Activated CD4-positive, CD25-positive, alpha-beta regulatory T cell (primary cell): ENCODE data around the gene POLR2H.
A peak's percentile ranks its signal among the peaks of the same experiment; 100 is the strongest.
"Not testable (repeated sequence)": the region's sequence is repeated elsewhere in the genome, so short reads cannot be mapped to it uniquely, and the experiment has no call there.

Experiments
- DNase-seq, 4 experiments: peaks; one replicate each; lab custom pipeline; 2025; lab: John Stamatoyannopoulos, UW

The POLR2H gene

DNA sequence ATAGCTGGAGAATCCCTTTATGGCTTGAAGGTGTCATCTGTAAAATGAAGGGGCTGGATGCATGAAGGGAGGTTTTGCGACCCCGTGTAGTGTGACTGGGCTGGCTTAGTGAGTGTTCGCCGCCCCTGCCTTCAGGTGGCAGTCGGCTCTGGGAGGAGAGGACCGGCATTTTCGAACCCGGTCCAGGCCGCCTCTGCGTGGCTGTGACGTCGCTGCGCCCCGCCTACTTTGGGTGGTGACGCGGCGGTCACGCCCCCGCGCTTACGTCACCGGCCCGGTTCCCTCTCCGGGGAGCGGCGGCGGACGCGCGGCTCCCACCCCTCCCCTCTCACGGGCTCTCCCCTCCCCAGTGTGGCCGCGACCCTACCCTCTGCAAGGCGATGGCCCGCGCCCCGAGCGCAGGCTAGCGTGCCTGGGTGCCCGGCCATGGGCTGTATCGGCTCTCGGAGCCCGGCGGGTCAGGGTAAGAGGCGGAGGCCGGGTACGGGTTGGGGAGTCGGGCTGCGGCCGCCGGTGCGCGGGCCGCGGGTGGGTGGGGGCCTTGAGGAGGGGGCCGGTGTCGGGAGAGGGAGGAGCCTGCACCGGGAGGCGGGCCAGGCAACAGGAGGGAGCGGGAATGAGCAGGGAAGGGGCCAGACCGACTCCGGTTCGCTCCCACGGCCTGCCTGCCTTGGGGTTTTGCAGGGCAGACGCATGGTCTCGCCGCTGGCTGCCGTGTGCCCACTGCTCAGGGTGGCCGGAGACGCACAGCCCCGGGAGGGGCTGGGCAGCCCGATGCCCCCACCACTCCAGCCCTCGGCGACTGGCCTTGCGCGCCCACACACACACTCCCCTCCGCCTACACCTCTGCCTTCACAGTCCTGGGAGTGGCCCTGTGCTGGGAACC is 25.6 kb upstream of the POLR2H start:
- DNase-seq: peak; percentile 72 to 78 (median 75)

DNA sequence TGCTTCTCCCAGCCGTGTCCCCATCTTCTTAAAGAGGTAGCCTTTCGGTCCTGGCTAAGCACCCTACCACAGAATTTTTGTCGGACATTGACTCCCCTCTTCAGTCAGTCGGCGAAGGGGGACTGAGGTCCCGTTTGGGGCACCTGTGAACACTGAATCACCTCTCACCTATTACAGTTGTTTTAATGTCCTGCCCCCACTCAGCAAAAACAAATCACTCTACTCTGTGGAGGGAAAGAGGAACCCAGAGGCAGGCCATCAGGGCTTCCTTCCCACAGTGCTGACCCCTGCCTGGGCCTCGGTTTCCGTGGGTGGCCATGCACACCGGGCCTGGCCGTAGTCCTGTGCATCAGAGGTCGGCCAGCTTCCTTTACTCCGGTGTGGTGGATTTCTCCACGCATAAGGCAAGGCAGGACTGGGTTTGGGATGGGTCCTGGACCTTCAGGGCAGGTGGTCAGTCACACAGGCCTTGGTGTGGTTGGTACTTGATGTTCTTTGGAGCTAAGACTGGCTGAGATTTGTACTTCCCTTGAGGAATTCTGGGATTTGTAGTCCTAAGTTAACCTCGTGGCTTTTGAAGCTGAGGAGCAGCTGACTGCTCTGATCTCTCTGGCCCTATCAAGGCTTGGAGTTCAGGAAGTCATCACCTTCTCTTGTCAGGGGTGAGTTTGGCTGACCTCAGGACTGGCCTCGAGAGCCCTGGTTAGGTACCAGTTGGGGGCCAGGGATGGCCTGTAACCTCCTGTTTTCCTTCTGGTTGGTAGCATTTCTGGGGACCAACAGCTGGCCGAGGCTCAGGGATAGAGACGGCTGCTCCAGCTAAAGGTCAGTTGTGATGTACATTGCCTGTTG is 24.7 kb upstream of the POLR2H start:
- no peak for DNase-seq

DNA sequence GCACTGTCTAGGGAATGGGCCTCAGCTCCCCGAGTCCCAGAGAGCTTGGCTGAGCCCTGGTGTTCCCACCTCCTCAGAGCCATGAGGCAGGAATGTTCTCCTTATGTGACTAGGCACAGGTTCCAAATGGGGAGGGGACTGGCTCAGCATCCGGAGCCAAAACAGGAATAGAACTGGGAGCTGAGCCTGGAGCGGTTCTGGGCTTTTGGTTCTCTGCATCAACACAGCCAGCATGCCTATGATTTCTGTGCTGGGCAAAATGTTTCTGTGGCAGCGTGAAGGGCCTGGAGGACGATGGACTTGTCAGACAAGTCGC is 24.2 kb upstream of the POLR2H start, which contains the start of gene FAM131A:
TSS of gene FAM131A (plus strand) at position 202 of the 316 bp plus-strand sequence. CDS start at position 233, 31 bp downstream.
- no peak for DNase-seq

DNA sequence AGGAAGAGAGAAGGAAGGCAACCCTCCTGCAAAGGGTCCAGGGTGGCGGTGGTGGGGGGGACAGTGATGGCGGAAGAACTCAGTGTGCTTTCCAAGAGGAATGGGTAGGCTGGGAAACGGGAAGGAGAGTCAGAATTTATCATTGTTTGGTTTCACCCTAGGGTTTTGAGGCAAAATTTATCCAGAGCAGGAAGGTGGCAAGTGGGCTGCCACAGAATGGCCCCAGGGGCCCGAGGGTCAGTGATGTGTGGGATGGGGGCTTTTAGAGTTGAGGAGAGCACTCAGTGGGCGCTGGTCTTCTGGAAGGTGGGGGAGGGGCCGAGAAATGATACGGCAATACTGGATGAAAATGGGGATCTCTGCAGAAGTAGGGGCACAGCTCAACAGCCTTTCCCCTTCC is 23.5 kb upstream of the POLR2H start:
- DNase-seq: no peak

DNA sequence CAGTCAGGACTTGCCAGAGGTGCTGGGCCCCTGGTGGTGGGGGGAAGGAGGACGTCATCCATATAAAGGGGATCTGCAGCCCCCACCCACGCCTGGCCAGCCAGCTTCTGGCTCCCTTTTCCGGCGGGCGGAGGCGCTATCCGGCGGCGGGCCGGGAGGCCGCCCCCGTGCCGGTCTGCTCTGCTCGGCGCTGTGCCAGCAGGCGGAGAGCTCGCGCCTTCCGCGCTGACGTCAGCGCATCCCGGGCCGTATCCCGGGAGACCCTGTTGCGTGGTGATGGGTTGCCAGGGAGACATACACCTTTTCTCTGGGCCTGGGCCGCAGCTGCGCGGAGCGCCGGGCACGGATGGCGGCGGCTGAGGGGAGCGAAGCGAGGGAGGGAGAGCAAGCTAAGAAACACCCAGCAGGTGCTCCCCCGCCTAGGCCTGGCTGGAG is 23.0 kb upstream of the POLR2H start:
- DNase-seq: no peak

DNA sequence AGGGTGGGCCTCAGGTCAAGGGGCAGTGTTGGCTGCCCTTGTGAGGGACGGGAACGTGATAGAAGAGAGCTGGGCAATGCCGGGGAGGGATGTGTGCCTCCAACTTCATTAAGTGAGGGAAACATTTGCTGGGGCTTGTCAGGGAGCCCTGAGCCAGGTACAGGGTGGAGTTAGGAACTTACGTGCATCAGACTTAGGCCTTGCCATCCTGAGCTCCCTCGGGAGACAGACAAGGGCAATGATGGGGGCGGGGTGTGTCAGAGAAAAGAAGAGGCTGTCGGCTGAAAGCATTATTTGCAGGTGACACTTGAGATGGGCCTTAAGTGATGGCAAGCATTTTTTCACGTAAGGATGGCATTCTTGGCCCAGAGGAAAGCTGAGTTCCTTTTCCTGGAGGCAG is 22.5 kb upstream of the POLR2H start:
- no peak for DNase-seq

DNA sequence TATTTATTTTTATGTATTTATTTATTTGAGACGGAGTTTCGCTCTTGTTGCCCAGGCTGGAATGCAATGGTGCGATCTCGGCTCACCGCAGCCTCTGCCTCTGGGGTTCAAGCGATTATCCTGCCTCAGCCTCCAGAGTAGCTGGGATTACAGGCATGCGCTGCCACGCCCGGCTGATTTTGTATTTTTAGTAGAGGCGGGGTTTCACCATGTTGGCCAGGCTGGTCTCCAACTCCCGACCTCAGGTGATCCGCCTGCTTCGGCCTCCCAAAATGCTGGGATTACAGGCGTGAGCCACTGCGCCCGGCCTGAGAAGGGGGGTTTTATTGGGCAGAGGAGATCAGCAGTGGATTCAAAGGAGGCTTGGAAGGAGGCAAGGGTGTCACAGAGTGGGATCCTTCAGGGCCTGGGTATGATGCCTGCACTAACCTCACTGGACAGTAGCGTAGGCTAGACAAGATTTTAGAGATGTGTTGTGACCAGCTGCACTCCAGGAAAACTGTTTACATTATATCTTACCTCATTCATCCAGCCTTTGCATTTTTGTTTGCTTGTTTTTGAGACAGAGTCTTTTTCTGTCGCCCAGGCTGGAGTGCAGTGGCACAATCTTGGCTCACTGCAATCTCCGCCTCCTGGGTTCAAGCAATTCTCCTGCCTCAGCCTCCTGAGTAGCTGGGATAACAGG is 21.9 kb upstream of the POLR2H start:
- DNase-seq: not testable (repeated sequence)

DNA sequence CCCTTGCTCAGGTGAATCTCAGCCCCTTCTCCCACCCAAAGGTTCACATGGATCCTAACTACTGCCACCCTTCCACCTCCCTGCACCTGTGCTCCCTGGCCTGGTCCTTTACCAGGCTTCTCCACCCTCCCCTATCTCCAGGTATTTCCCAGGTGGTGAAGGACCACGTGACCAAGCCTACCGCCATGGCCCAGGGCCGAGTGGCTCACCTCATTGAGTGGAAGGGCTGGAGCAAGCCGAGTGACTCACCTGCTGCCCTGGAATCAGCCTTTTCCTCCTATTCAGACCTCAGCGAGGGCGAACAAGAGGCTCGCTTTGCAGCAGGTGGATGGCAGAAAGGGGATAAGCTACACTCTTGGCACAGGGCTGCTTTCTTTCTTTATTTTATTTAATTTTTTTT is 19.6 kb upstream of the POLR2H start:
- no peak for DNase-seq

DNA sequence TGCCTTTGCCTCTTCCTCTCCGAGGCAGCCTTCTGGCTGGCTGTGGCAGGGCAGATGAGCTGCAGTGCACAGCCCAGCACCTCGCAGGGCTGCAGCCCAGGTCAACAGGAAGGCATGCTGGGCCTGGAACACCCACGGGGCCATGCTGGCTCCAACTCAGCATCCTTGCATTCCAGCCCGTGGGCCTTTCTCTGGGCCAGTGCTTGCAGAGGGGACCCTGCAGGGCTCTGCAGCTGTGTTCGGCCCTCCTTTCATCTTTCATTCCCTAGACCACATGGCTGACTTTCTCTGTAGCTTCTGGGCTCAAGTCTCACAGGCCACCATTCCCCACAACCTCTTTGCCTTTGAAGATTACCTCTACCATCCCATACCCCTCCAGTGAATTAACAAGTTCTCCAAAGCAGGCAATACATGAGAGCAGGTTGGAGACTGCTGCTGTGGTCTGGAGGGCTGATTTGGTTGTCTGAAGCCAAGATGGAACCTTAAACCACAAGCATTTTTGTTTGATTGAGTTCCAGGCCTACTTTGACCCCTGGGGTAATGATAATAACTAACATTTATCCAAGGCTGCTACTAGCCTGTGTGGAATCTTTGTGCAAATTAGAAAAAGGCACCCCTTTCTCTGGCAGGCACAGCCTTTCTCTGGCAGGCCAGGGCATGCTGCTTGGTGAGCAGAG is 18.2 kb upstream of the POLR2H start:
- DNase-seq: no peak

DNA sequence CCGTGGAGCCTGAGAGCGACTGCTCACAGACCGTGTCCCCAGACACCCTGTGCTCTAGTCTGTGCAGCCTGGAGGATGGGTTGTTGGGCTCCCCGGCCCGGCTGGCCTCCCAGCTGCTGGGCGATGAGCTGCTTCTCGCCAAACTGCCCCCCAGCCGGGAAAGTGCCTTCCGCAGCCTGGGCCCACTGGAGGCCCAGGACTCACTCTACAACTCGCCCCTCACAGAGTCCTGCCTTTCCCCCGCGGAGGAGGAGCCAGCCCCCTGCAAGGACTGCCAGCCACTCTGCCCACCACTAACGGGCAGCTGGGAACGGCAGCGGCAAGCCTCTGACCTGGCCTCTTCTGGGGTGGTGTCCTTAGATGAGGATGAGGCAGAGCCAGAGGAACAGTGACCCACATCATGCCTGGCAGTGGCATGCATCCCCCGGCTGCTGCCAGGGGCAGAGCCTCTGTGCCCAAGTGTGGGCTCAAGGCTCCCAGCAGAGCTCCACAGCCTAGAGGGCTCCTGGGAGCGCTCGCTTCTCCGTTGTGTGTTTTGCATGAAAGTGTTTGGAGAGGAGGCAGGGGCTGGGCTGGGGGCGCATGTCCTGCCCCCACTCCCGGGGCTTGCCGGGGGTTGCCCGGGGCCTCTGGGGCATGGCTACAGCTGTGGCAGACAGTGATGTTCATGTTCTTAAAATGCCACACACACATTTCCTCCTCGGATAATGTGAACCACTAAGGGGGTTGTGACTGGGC is 16.8 kb upstream of the POLR2H start:
- no peak for DNase-seq

DNA sequence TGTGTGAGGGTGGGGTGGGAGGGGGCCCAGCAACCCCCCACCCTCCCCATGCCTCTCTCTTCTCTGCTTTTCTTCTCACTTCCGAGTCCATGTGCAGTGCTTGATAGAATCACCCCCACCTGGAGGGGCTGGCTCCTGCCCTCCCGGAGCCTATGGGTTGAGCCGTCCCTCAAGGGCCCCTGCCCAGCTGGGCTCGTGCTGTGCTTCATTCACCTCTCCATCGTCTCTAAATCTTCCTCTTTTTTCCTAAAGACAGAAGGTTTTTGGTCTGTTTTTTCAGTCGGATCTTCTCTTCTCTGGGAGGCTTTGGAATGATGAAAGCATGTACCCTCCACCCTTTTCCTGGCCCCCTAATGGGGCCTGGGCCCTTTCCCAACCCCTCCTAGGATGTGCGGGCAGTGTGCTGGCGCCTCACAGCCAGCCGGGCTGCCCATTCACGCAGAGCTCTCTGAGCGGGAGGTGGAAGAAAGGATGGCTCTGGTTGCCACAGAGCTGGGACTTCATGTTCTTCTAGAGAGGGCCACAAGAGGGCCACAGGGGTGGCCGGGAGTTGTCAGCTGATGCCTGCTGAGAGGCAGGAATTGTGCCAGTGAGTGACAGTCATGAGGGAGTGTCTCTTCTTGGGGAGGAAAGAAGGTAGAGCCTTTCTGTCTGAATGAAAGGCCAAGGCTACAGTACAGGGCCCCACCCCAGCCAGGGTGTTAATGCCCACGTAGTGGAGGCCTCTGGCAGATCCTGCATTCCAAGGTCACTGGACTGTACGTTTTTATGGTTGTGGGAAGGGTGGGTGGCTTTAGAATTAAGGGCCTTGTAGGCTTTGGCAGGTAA is 16.0 kb upstream of the POLR2H start:
- DNase-seq: no peak

DNA sequence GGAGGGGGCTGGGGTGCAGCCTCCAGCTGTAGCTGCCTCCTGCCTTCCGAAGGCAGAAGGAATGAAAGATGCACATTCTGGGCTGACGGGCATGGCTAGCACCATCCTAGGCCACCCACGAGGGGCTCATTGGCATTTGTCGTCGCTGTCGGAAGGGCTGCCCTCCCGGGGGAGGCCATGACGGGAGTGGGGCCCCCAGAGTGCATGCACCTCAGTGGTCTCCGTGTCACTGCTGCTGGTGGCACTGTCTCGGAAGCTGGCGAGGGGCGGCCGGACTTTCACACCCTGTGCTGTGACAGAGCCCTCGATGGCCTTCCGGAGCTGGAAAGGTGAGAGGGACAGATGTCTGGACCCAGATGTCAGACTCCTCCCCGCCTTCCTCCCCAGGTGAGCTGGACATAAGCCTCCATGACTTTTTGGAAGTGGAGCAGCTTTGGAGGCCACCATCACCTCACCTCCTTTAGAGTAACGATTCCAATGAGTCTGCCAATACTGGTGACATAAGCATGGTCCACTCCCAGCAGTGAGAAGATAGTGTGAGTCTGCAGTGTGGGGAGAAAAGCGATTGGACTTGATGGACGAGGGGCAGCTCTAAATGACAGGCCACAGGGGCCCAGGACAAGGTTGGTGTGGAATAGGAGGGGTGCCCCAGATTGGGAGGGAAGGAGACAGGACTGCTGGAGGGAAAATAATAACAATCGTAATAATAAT is 14.9 kb upstream of the POLR2H start:
- no peak for DNase-seq

DNA sequence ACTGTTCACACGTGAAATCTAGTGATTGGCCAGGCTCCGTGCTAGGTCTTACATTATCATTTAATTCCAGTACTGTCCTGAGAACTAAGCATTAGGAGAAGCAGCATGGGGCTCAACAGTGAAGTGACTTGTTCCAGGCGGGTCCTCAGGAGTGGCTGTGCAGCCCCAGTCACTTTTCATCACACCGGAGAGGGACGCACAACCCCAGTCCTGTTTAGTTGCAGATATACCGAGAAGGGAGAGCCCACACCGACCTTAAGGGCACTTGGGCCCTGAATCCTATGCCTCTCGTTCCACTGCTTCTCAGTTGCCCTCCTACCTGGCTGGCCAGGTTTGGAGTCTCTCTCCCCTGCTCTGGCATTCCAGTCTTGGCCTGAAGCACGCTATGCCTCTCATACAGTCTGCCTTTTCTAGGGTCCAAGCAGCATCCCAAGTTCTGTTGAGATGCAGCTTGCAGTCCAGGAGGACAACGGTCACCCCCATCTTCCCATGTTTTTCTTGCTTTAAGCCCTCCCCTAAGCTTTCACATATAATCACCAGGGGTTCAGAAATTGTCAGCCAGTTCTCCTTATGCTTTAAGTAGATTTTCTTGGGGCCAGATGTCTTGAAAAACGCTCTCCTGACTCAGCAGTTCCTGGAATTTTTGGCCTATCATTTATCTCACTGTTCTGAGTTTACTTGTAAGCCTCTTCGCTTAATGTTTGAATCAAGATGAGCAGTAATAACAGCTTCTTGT is 14.0 kb upstream of the POLR2H start:
- no peak for DNase-seq

DNA sequence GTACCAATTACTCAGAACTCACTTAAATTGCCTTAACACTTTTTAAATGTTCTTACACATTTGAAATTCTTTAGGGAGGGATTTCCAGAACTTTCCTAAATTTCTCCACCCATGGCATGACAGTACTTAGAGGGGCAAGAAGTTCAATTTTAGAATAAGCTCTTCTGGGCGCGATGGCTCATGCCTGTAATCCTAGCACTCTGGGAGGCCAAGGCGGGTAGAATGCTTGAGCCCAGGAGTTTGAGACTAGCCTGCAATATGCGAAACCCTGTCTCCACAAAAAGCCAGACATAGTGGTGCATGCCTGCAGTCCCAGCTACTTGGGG is 13.5 kb upstream of the POLR2H start:
- no peak for DNase-seq

DNA sequence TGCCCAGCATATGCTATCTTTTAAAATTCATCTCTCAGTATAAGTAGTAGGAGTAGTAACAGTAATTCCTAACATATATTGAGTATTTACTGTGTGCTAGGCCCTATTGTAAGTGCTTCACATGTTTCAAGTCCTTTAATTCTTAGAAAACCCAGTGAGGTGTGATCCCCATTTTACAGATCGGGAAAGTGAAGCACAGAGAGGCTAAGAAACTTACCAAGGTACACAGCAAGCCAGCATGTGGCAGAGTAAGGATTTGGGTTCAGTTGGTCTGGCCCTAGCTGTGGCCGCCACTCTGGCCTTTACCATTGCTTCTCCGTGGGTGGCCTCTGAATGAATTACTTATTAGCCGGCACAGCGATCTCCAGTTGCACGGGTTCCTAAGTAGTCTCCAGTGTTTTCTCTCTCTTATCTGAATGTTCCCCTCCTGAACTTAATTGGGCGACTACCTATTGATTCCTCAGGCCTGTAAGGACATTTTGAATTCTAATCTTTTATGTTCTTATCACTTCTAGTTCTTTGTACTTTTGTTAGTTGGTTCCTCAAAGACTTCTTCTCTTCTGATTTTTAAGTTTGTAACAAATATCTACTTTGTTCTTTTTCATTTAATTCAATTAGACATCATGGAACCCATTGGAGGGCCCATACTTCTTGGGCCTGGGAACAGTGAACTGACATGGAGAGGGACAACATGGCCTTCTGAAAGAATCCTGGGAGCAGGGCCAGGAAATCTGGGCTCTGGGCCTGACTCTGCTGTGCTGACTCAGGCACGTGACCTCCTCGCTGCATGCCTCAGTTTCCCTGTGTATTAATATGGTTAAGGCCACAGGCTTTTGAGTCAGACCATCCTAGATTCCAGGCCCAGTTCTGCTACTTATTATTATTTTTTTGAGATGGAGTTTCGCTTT is 11.7 kb upstream of the POLR2H start:
- DNase-seq: no peak

DNA sequence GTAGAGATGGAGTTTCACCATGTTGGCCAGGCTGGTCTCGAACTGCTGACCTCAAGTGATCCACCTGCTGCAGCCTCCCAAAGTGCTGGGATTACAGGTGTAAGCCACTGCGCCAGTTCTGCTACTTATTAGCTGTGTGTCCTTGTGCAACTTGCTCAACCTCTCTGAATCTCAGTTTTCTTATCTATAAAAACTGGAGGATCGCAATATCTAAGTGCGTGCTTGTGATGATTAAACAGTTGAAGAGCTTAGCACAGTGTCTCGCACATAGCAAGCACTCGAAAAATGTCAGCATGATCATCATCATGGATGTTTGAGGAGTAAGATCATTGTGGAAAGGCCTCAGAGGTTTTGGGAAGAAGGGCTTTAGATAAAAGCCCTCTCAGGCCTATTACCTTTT is 10.9 kb upstream of the POLR2H start:
- no peak for DNase-seq

DNA sequence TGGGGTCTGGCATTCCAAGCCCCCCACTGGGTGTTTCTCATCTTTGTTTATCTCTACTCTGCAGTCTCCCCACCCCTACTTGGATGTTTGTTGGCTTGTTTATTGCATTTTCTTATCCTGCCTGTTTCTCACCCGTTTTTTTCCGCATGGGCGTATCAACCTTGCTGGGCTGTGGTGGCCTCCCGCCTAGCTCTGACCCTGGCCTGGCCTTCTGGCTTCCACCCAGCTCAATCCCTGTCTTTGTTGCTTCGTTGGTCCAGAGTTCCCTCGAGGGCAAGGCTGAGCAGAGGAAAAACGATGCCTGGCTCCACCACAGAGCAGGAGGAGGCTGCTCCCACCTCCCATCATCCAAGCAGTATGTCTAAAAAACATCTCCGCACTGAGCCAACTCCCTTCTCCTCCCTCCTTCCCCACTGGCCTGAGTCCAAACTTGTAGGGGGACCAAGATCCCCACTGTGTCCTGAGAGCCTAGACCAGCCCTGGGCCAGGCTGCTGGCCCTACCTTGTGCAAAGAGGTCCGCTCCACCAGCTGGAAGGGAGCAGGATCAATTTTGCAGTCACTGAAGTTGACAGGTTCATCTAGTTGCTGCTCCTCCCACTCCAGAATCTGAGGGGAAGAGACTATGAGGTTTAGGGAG is 9.9 kb upstream of the POLR2H start:
- no peak for DNase-seq
